Panc1 (cell line): ENCODE data around the gene SLC6A7. TPM values are rescaled to one million over a fixed set of nuclear protein-coding genes. Genes with fewer than 3 reads are reported as not detected.

Experiments
- ATAC-seq: fragments of 200-7000 bp; cut with Tn5 transposase; 2 replicates; pipeline ENCODE4 v1.9.1; 2020; ENCODE audit warnings: mild to moderate bottlenecking, moderate library complexity
- BruUV-seq: library from RNA; stranded (reverse); fragments of 400-500 nt; replicated peaks from 2 replicates; lab custom pipeline; 2021; lab: Mats Ljungman, UMichigan
- CTCF ChIA-PET: fragments of 300-600 bp; sonication (Branson Sonifier 250); formaldehyde crosslinking; loops from one replicate; lab custom pipeline; 2022; ENCODE audit warnings: antibody characterized with exemption; lab: Charles Lee
- POLR2A ChIA-PET: fragments of 300-600 bp; sonication (Branson Sonifier 250); formaldehyde crosslinking; loops from one replicate; lab custom pipeline; 2022; ENCODE audit warnings: antibody characterized with exemption; lab: Charles Lee
- DNase-seq: peaks from one replicate; pipeline ENCODE4 v3.0.0-alpha.2; 2010; ENCODE audit warnings: low read depth, low spot score
- H3K27ac ChIP-seq: 2 replicates; pipeline ENCODE4 v1.5.1; 2011; ENCODE audit warnings: mild to moderate bottlenecking, low read length, inconsistent platforms
- H3K27me3 ChIP-seq: fragments of 200-500 bp; sonication (Bioruptor generic); 2 replicates; pipeline ENCODE4 v1.6.0; 2014; ENCODE audit warnings: low read length, inconsistent platforms; ENCODE audit not compliant: control insufficient read depth, insufficient read depth
- H3K36me3 ChIP-seq: fragments of 200-500 bp; sonication (Bioruptor generic); 2 replicates; pipeline ENCODE4 v1.5.1; 2014; ENCODE audit warnings: inconsistent platforms, mild to moderate bottlenecking, low read length, moderate library complexity; ENCODE audit not compliant: control insufficient read depth, insufficient read depth
- H3K4me1 ChIP-seq: 2 replicates; pipeline ENCODE4 v1.5.1; 2011; ENCODE audit warnings: inconsistent platforms, mild to moderate bottlenecking, low read length, moderate library complexity; ENCODE audit not compliant: control insufficient read depth, insufficient read depth
- H3K4me3 ChIP-seq, 2 experiments: 2 replicates each; pipeline ENCODE4 v1.5.1; 2011 to 2012; ENCODE audit warnings: low read depth in 2 of 2, low read length in 2 of 2, mild to moderate bottlenecking in 2 of 2, inconsistent platforms in 1 of 2, moderate library complexity in 1 of 2
- H3K9me3 ChIP-seq: fragments of 200-500 bp; sonication (Bioruptor generic); 2 replicates; pipeline ENCODE4 v1.5.1; 2014; ENCODE audit warnings: low read depth, mild to moderate bottlenecking, inconsistent platforms, low read length, moderate library complexity; ENCODE audit not compliant: control insufficient read depth, insufficient read depth
- POLR2AphosphoS5 ChIP-seq: IDR thresholded peaks from 2 replicates; pipeline ENCODE4 v1.6.1; 2012; ENCODE audit warnings: mild to moderate bottlenecking, low read depth, low read length, moderate library complexity
- SIN3A ChIP-seq: IDR thresholded peaks from 2 replicates; pipeline ENCODE4 v1.6.1; 2012; ENCODE audit warnings: low read depth, mild to moderate bottlenecking, low read length, moderate library complexity, borderline replicate concordance; ENCODE audit not compliant: insufficient read depth
- TCF7L2 ChIP-seq: IDR thresholded peaks from 2 replicates; pipeline ENCODE4 v1.6.1; 2011; ENCODE audit warnings: mild to moderate bottlenecking, low read depth, low read length, inconsistent platforms
- in situ Hi-C: cut with HindIII; loops from 2 replicates; pipeline ENCODE4 v1.10.0; 2016; ENCODE audit warnings: low sequenced_read_pairs, low pct_unique_long_range_greater_than_20kb
- intact Hi-C: fragments of 100-400 bp; cut with micrococcal nuclease; formaldehyde crosslinking; loops from one replicate; pipeline ENCODE4 v1.10.0; 2022; ENCODE audit not compliant: unreplicated experiment
- total RNA-seq: library from RNA; stranded (reverse); gene quantifications from one replicate; pipeline ENCODE4 v1.2.1, GENCODE V29; 2021; ENCODE audit not compliant: unreplicated experiment
- TF ChIP-seq, protein P1 (sequence below), 2 experiments: IDR thresholded peaks; 2 replicates each; pipeline ENCODE4 v1.6.1; 2011 to 2012; ENCODE audit warnings: low read depth in 2 of 2, control low read depth in 1 of 2, low read length in 1 of 2, mild to moderate bottlenecking in 1 of 2, moderate library complexity in 1 of 2; ENCODE audit not compliant: insufficient read depth in 1 of 2
- TF ChIP-seq, protein P2 (sequence below): fragments of 450-650 bp; IDR thresholded peaks from 2 replicates; pipeline ENCODE4 v1.5.1; 2017; ENCODE audit warnings: mild to moderate bottlenecking

SLC6A7 gene
- total RNA-seq, 1 experiment from 2014 or later = not detected

DNA sequence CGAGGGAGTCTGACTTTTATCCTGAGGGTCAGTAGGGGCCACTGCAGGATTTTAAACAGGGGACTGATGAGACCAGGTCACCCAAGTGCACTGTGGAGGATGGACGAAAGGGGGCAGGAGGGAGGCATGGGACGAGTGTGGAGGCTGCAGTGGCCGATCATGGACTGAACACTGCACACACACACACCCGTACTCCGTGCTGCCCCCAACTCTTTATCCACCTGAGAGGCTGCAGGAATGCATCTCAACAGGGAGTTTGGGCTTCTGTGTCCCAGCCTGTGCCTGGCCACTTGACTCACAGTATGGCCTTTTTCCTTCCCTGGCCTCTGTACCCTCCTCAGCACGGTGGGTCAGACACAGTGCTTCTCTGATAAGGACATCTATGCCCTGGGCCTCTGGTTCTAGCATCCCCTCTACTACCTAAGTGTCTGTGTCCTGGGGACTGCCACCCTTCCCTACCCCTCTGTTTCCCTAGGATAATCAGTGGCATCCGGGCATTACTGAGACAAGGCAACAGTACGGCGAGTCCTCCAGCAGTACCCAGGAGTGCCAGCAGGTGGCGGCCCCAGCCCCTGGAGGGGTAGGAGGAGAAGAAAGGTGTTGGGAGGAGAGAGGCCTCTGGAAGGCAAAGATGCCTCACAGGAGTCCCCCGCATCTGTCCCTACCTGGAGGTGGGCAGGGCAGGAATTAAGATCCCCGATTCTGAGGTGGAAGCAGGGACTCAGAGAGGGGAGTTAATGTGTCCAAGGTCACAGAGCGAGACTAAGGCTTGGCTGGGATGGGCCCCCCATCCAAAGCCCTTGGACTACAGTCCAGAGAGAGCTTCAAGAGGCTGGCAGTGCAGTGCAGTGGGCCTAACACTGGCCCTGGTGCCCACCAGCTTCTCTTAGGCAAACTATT lies 28.4 kb upstream of the SLC6A7 start:
- H3K27me3 ChIP-seq = no peaks in the 10 kb centered on the region
- CTCF ChIA-PET = interaction anchor here (0.5 kb wide), 1 partner anchor 60 kb away, joined by 7 read pairs; no protein-coding TSS in a partner anchor
- peak overlapping the region in 1 of 2 experiments; percentile 27; a peak in 2 of 4 replicates for H3K4me3 ChIP-seq
- H3K36me3 ChIP-seq = no peaks in the 10 kb centered on the region
- intact Hi-C loops = loop anchor here (1.0 to 2.0 kb wide), 3 partner anchors 57 to 275 kb away; no protein-coding TSS in a partner anchor
- TF ChIP-seq TCF7L2 = no peak
- TF ChIP-seq, protein P1, sequence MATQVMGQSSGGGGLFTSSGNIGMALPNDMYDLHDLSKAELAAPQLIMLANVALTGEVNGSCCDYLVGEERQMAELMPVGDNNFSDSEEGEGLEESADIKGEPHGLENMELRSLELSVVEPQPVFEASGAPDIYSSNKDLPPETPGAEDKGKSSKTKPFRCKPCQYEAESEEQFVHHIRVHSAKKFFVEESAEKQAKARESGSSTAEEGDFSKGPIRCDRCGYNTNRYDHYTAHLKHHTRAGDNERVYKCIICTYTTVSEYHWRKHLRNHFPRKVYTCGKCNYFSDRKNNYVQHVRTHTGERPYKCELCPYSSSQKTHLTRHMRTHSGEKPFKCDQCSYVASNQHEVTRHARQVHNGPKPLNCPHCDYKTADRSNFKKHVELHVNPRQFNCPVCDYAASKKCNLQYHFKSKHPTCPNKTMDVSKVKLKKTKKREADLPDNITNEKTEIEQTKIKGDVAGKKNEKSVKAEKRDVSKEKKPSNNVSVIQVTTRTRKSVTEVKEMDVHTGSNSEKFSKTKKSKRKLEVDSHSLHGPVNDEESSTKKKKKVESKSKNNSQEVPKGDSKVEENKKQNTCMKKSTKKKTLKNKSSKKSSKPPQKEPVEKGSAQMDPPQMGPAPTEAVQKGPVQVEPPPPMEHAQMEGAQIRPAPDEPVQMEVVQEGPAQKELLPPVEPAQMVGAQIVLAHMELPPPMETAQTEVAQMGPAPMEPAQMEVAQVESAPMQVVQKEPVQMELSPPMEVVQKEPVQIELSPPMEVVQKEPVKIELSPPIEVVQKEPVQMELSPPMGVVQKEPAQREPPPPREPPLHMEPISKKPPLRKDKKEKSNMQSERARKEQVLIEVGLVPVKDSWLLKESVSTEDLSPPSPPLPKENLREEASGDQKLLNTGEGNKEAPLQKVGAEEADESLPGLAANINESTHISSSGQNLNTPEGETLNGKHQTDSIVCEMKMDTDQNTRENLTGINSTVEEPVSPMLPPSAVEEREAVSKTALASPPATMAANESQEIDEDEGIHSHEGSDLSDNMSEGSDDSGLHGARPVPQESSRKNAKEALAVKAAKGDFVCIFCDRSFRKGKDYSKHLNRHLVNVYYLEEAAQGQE (IDR thresholded peaks at IDR 0.05; ENCODE audit: insufficient read depth in 1 of 2, low read depth in 2 of 2, low read length in 1 of 2) = no peak
- TF ChIP-seq, protein P2, sequence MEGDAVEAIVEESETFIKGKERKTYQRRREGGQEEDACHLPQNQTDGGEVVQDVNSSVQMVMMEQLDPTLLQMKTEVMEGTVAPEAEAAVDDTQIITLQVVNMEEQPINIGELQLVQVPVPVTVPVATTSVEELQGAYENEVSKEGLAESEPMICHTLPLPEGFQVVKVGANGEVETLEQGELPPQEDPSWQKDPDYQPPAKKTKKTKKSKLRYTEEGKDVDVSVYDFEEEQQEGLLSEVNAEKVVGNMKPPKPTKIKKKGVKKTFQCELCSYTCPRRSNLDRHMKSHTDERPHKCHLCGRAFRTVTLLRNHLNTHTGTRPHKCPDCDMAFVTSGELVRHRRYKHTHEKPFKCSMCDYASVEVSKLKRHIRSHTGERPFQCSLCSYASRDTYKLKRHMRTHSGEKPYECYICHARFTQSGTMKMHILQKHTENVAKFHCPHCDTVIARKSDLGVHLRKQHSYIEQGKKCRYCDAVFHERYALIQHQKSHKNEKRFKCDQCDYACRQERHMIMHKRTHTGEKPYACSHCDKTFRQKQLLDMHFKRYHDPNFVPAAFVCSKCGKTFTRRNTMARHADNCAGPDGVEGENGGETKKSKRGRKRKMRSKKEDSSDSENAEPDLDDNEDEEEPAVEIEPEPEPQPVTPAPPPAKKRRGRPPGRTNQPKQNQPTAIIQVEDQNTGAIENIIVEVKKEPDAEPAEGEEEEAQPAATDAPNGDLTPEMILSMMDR = peak; percentile 98
- TF ChIP-seq SIN3A = no peak
- TF ChIP-seq POLR2AphosphoS5 = no peak
- POLR2A ChIA-PET = no interaction called here
- DNase-seq (peak; percentile 64), ATAC-seq (peak; percentile 92)
- H3K9me3 ChIP-seq = no peaks in the 10 kb centered on the region
- BruUV-seq = no TSS peak
- H3K4me1 ChIP-seq = no peaks in the 10 kb centered on the region
- in situ Hi-C loops = no loop called here
- no peak overlapping the region for H3K27ac ChIP-seq

DNA sequence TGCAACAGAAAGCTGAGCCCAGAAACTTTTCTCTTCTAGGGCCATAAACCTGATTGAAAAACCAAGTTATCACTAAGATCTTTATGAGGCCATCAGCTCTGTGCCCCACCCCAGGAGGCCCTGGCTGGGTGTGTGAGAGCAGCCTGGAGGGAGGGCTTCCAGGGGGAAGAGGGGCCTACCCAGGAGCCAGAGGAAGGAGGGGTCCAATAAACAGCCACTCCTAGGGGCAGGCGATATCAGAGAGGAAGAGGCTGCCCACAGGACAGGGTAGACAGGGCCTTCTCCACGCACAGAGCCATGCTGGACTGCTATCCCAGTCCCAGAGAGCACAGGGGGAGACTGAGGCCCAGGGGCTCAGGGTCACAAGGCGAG lies 27.7 kb upstream of the SLC6A7 start:
- H3K9me3 ChIP-seq = no peaks in the 10 kb centered on the region
- in situ Hi-C loops = no loop called here
- TF ChIP-seq TCF7L2 = no peak
- TF ChIP-seq, protein P1 (IDR thresholded peaks at IDR 0.05; ENCODE audit: insufficient read depth in 1 of 2, low read depth in 2 of 2, low read length in 1 of 2) = no peak
- TF ChIP-seq SIN3A = no peak
- TF ChIP-seq, protein P2 = no peak
- TF ChIP-seq POLR2AphosphoS5 = no peak
- intact Hi-C loops = no loop called here
- H3K36me3 ChIP-seq = no peaks in the 10 kb centered on the region
- ChIA-PET POLR2A (no interaction called here), CTCF (interaction anchor here (0.5 kb wide), 1 partner anchor 59 kb away, joined by 7 read pairs; no protein-coding TSS in a partner anchor)
- no TSS peak for BruUV-seq
- H3K4me3 ChIP-seq = no peak overlapping the region
- ATAC-seq = no peak; the same call in 1 of the 2 replicates
- H3K4me1 ChIP-seq = no peaks in the 10 kb centered on the region
- no peak overlapping the region for H3K27ac ChIP-seq
- no peak for DNase-seq
- no peaks in the 10 kb centered on the region for H3K27me3 ChIP-seq
